ENCODE data around the gene ARFIP1. TPM values are rescaled to one million over a fixed set of nuclear protein-coding genes. Genes with fewer than 3 reads are reported as not detected.

ARFIP1 gene
- total and polyA plus RNA-seq, 9 of the 15 experiments (the other 6 are each of a cell fraction or from before 2014, with no cell fraction given), result 14.1 to 25.1 (median 20.9) TPM

GRCh38 chr4:152881974-152882373 lies 102.2 kb downstream of the ARFIP1 start (continued):
- TF ChIP-seq AFF4 (CRISPR knock-in tag; IDR thresholded peaks at IDR 0.05), result no peak

GRCh38 chr4:152885185-152885584 lies 105.4 kb downstream of the ARFIP1 start:
- no TSS peak for BruUV-seq (replicated peaks)
- Histone ChIP-seq H3K4me3 (no peak overlapping the region), H3K9me3 (replicated peaks; ENCODE audit: control insufficient read depth, insufficient read depth, low read depth, low read length) (no peaks in the 10 kb centered on the region), H3K4me2 (ENCODE audit: insufficient read depth, low read length) (no peak overlapping the region), H2AFZ (ENCODE audit: low read depth, low read length) (no peak overlapping the region), H3K27ac (ENCODE audit: extremely low read depth, low read depth, low read length) (no peak overlapping the region), H3K36me3 (ENCODE audit: control insufficient read depth, insufficient read depth, low read length) (peaks cover 7% of the 10 kb centered on the region; the same call in 2 of the 3 replicates), H3K27me3 (ENCODE audit: control insufficient read depth in 2 of 2, insufficient read depth in 2 of 2, low read length in 2 of 2) (no peaks in the 10 kb centered on the region), H3K9me1 (ENCODE audit: control insufficient read depth, insufficient read depth, low read length) (no peaks in the 10 kb centered on the region), H3K4me1 (replicated peaks in 1 of 2; ENCODE audit: control insufficient read depth in 2 of 2, insufficient read depth in 2 of 2, low read length in 2 of 2) (no peaks in the 10 kb centered on the region), H3K79me2 (ENCODE audit: control insufficient read depth, insufficient read depth, low read length) (no peaks in the 10 kb centered on the region), H4K20me1 (replicated peaks; ENCODE audit: control insufficient read depth, insufficient read depth, low read length) (no peaks in the 10 kb centered on the region), H3K9ac (ENCODE audit: insufficient read depth in 1 of 2, low read depth in 2 of 2, low read length in 2 of 2) (no peak overlapping the region)
- 78% methylated on average over 5 of the region's 5 CpGs for WGBS (ENCODE audit: insufficient coverage, low coverage, missing lambda C conversion rate)
- intact Hi-C loops (cut with micrococcal nuclease) (no loop called here), in situ Hi-C loops (cut with MboI) (no loop called here)
- ATAC-seq (no peak), FAIRE-seq (no peak), DNase-seq (ENCODE audit: extremely low read depth in 1 of 4, low spot score in 3 of 4) (no peak)
- ChIA-PET POLR2A (no interaction called here), CTCF (ENCODE audit: low intra/inter-chr PET ratio) (no interaction called here)
- TF ChIP-seq STAG1 (CRISPR knock-in tag; IDR thresholded peaks at IDR 0.05; ENCODE audit: borderline replicate concordance) (no peak), SMC3 (conservative IDR thresholded peaks at IDR 0.05; ENCODE audit: insufficient read depth, low read depth, low read length) (no peak), ZNF324 (CRISPR knock-in tag; IDR thresholded peaks at IDR 0.05) (no peak), BRF1 (IDR thresholded peaks at IDR 0.05; ENCODE audit: borderline replicate concordance, extremely low read depth, insufficient read length) (no peak), ZNF785 (CRISPR knock-in tag; IDR thresholded peaks at IDR 0.05) (no peak), PML (IDR thresholded peaks at IDR 0.05; ENCODE audit: low read length) (no peak), ZNF41 (CRISPR knock-in tag; conservative IDR thresholded peaks at IDR 0.05) (no peak), ELK3 (CRISPR knock-in tag; IDR thresholded peaks at IDR 0.05) (no peak), ZNF134 (CRISPR knock-in tag; conservative IDR thresholded peaks at IDR 0.05) (no peak)
